ENCODE data around the gene GAN.

Gene GAN

DNA sequence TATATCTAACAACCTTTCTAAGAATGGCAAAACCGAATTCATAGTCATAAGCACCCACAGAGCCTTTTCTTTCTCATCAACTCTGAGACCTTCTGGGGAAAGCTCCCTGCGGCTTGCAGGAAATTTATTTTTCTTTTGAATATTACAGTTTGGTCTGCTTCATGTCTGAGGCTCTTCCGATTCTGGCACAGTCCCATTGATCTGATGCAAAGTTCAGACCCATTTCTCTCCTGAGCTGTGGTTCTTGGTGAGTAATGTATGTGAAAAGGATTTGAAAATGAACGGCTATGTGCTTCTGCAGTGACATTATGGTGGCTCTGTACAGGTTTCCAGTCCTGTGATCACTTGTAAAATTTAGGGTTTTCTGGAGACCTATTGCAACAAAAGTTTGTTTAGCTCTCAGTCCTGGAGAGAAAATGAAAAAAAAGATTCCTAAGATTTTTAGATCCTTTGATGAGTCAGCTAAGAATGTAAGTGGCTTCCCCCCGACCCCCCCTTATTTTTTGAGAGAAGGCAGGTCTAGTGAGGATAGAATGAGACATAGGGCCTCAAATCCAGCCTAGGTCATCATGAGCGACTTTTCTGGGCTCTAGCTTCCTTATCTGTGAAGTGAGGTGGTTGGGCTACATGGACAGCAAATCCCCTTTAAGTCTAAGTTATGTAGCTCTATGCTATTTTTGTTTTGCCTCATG, 4.6 kb downstream of the GAN start:
- no peak overlapping the region for H3K4me2 ChIP-seq (ENCODE audit: low read length)
- H3K4me1 ChIP-seq (ENCODE audit: control insufficient read depth, low read length): peaks cover 7% of the 10 kb centered on the region
- TF ChIP-seq CTCF (IDR thresholded peaks at IDR 0.05; ENCODE audit: low read depth, low read length, poor library complexity, severe bottlenecking): no peak
- H3K27me3 ChIP-seq (ENCODE audit: control insufficient read depth, low read length): no peaks in the 10 kb centered on the region
- no peak overlapping the region for H3K4me3 ChIP-seq (ENCODE audit: low read length)
- no peaks in the 10 kb centered on the region for H3F3A ChIP-seq (ENCODE audit: control insufficient read depth, insufficient read depth)
- H4K20me1 ChIP-seq (ENCODE audit: control insufficient read depth, insufficient read depth, low read depth, low read length): no peaks in the 10 kb centered on the region
- no peak overlapping the region for H3K27ac ChIP-seq (ENCODE audit: low read depth, low read length)
- no peaks in the 10 kb centered on the region for H3K9me3 ChIP-seq (ENCODE audit: control insufficient read depth, insufficient read depth, low read length)
- H3K36me3 ChIP-seq (ENCODE audit: control insufficient read depth, low read length): peaks cover 1% of the 10 kb centered on the region; the same call in 1 of the 2 replicates
- peaks cover 85% of the 10 kb centered on the region for H3K79me2 ChIP-seq (ENCODE audit: control insufficient read depth, low read length)
- H3K9me2 ChIP-seq (replicated peaks; ENCODE audit: control insufficient read depth, low read length): no peaks in the 10 kb centered on the region

- H3K4me1 ChIP-seq (ENCODE audit: control insufficient read depth, low read length): peaks cover 3% of the 10 kb centered on the region
- TF ChIP-seq EZH2phosphoT487 (IDR thresholded peaks at IDR 0.05; ENCODE audit: borderline replicate concordance, low read length): no peak
- TF ChIP-seq CTCF (IDR thresholded peaks at IDR 0.05; ENCODE audit: low read depth, low read length, poor library complexity, severe bottlenecking): no peak
- H3K9me3 ChIP-seq (ENCODE audit: control insufficient read depth, insufficient read depth, low read length): no peaks in the 10 kb centered on the region
- H3K27me3 ChIP-seq (ENCODE audit: control insufficient read depth, low read length): no peaks in the 10 kb centered on the region
- H3F3A ChIP-seq (ENCODE audit: control insufficient read depth, insufficient read depth): no peaks in the 10 kb centered on the region
- H4K20me1 ChIP-seq (ENCODE audit: control insufficient read depth, insufficient read depth, low read depth, low read length): no peaks in the 10 kb centered on the region
- no peak overlapping the region for H3K4me2 ChIP-seq (ENCODE audit: low read length)
- no peak overlapping the region for H3K4me3 ChIP-seq (ENCODE audit: low read length)
- H3K79me2 ChIP-seq (ENCODE audit: control insufficient read depth, low read length): peaks cover 92% of the 10 kb centered on the region
- H3K27ac ChIP-seq (ENCODE audit: low read depth, low read length): no peak overlapping the region
- no peaks in the 10 kb centered on the region for H3K36me3 ChIP-seq (ENCODE audit: control insufficient read depth, low read length)
- no peaks in the 10 kb centered on the region for H3K9me2 ChIP-seq (replicated peaks; ENCODE audit: control insufficient read depth, low read length)
These were observed 6.3 kb downstream of the GAN start for GRCh38 chr16:81321039-81321438.

GRCh38 chr16:81321536-81321935, 6.8 kb downstream of the GAN start:
- no peaks in the 10 kb centered on the region for H3K27me3 ChIP-seq (ENCODE audit: control insufficient read depth, low read length)
- no peak overlapping the region for H3K4me2 ChIP-seq (ENCODE audit: low read length)
- no peak for TF ChIP-seq CTCF (IDR thresholded peaks at IDR 0.05; ENCODE audit: low read depth, low read length, poor library complexity, severe bottlenecking)
- no peaks in the 10 kb centered on the region; the same call in 1 of the 2 replicates for H3K4me1 ChIP-seq (ENCODE audit: control insufficient read depth, low read length)
- no peaks in the 10 kb centered on the region for H3K36me3 ChIP-seq (ENCODE audit: control insufficient read depth, low read length)
- H3K9me3 ChIP-seq (ENCODE audit: control insufficient read depth, insufficient read depth, low read length): no peaks in the 10 kb centered on the region
- H4K20me1 ChIP-seq (ENCODE audit: control insufficient read depth, insufficient read depth, low read depth, low read length): no peaks in the 10 kb centered on the region
- H3K4me3 ChIP-seq (ENCODE audit: low read length): no peak overlapping the region
- peaks cover 87% of the 10 kb centered on the region for H3K79me2 ChIP-seq (ENCODE audit: control insufficient read depth, low read length)
- H3K27ac ChIP-seq (ENCODE audit: low read depth, low read length): no peak overlapping the region
- no peaks in the 10 kb centered on the region for H3K9me2 ChIP-seq (replicated peaks; ENCODE audit: control insufficient read depth, low read length)
- no peaks in the 10 kb centered on the region for H3F3A ChIP-seq (ENCODE audit: control insufficient read depth, insufficient read depth)
